Choroid plexus epithelial cell (primary cell): ENCODE data around the gene LYPD6.
"Not testable (repeated sequence)": the region's sequence is repeated elsewhere in the genome, so short reads cannot be mapped to it uniquely, and the experiment has no call there.

Source experiments
- DNase-seq: peaks from one replicate; pipeline ENCODE4 v3.0.0-alpha.2; 2010; ENCODE audit warnings: low read depth
- H3K4me3 ChIP-seq: 2 replicates; pipeline ENCODE4 v1.5.1; 2011; ENCODE audit warnings: low read depth, mild to moderate bottlenecking, control low read depth, low read length, moderate library complexity
- TF ChIP-seq, protein P1 (sequence below): conservative IDR thresholded peaks from 2 replicates; pipeline ENCODE4 v1.5.1; 2011; ENCODE audit warnings: low read depth, mild to moderate bottlenecking, control low read depth, inconsistent platforms, low read length, moderate library complexity

Gene LYPD6

DNA sequence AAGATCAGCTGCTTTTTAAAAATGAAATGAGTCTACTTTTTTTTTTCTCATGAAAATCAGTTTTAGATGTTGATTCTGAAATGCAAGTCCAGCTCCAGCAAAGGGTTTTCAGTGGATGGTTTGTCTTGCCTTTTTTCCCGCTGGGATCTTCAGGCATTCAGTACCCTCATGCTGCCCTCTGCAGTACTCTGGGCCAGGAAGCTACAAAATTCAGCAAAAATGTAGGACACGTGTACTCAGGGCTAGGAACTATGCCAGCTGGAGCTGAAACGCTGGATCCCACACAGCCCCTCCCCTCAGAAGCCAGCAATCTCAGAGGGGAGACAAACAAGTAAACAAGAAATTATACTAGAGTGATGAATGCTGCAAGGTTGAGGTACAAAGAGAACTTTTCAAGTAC is 159.9 kb downstream of the LYPD6 start:
- peak; percentile 2 for DNase-seq
- TF ChIP-seq, protein P1, sequence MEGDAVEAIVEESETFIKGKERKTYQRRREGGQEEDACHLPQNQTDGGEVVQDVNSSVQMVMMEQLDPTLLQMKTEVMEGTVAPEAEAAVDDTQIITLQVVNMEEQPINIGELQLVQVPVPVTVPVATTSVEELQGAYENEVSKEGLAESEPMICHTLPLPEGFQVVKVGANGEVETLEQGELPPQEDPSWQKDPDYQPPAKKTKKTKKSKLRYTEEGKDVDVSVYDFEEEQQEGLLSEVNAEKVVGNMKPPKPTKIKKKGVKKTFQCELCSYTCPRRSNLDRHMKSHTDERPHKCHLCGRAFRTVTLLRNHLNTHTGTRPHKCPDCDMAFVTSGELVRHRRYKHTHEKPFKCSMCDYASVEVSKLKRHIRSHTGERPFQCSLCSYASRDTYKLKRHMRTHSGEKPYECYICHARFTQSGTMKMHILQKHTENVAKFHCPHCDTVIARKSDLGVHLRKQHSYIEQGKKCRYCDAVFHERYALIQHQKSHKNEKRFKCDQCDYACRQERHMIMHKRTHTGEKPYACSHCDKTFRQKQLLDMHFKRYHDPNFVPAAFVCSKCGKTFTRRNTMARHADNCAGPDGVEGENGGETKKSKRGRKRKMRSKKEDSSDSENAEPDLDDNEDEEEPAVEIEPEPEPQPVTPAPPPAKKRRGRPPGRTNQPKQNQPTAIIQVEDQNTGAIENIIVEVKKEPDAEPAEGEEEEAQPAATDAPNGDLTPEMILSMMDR, result no peak

DNA sequence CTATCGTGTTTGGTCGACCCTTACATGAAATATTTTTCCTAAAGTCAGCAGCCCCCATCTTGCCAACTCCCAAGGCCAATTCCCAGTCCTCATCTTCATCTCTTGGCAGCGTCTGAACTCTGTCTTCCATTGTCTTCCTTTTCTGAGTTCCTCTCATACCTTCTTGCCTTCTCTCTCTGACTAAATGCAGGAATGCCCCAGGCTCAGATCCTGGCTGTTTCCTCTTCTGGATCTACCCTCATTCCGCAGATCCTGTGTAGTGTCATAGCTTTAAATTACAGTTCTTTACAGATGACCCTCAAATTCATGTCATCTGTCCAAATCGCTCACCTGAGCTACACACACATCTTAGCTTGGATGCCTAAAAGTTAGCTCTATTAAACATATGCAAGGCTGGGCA is 162.5 kb downstream of the LYPD6 start:
- H3K4me3 ChIP-seq, result no peak overlapping the region
- TF ChIP-seq, protein P1, result no peak
- no peak for DNase-seq

More for the DNA sequence above, 159.9 kb downstream of the LYPD6 start:
- H3K4me3 ChIP-seq, result no peak overlapping the region

DNA sequence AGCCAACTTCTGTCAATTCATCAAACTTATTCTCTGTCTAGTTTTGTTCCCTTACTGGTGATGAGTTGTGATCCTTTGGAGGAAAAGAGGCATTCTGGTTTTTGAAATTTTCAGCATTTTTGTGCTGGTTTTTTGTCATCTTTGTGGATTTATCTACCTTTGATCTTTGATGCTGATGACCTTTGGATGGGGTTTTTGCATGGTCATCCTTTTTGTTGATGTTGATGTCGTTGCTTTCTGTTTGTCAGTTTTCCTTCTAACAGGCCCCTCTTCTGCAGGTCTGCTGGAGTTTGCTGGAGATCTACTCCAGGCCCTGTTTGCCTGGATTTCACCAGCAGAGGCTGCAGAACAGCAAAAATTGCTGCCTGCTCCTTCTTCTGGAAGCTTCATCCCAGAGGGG is 168.8 kb downstream of the LYPD6 start:
- not testable (repeated sequence) for H3K4me3 ChIP-seq, DNase-seq

DNA sequence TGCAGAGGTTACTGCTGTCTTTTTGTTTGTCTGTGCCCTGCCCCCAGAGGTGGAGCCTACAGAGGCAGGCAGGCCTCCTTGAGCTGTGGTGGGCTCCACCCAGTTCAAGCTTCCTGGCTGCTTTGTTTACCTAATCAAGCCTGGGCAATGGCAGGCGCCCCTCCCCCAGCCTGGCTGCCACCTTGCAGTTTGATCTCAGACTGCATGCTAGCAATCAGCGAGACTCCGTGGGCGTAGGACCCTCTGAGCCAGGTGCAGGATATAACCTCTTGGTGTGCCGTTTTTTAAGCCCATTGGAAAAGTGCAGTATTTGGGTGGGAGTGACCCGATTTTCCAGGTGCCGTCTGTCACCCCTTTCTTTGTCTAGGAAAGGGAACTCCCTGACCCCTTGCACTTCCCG is 176.4 kb downstream of the LYPD6 start:
- DNase-seq, result not testable (repeated sequence)

DNA sequence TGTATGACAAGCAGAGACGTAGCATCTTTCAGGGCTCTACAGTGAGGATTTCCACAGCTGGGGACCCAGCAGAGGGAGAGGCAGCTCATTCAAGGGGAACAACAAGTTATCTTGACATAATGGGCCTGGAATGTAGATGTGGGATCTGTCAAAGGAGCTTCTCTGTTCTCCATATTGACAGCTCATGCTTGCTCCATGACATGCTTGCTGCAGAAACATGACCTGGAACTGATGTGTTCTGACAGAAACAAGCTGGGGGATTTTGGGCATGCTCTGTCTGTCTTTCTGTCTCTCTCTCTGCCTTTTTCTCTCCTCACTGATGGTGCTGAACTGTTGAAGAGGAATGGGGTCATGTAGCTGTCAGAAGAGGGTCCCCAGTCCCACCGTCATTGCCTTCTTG is 177.6 kb downstream of the LYPD6 start:
- no peak overlapping the region for H3K4me3 ChIP-seq
- TF ChIP-seq, protein P1, result no peak

More for the DNA sequence above, 176.4 kb downstream of the LYPD6 start:
- H3K4me3 ChIP-seq, result not testable (repeated sequence)

DNA sequence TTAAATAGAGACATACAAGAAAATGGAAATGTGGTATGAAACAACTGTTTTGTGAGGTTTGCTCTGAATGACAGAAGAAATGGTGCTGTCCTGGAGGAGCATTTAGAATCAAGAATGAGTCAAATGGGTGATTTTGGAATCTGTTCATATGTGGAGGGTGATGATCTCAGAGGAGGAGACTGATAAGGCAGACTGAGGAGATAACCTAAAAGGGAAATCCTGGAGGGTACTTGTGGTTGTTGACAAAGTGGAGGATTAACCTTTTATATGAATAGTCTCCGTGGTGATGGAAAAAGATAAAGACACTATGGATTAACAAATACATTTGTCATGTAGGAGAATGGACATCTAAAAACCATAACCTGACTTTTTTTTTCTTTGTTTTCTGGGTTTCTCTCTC is 183.1 kb downstream of the LYPD6 start:
- no peak overlapping the region for H3K4me3 ChIP-seq
- TF ChIP-seq, protein P1, result no peak
- DNase-seq, result no peak

More for the DNA sequence above, 177.6 kb downstream of the LYPD6 start:
- DNase-seq, result no peak
